ENCODE results near the gene TKFC. TPM values are rescaled to one million over a fixed set of nuclear protein-coding genes. Genes with fewer than 3 reads are reported as not detected.
A peak's percentile ranks its signal among the peaks of the same experiment; 100 is the strongest.

TKFC gene
- total and polyA plus RNA-seq, 12 donors: 66.9 to 603 (median 252) TPM

DNA sequence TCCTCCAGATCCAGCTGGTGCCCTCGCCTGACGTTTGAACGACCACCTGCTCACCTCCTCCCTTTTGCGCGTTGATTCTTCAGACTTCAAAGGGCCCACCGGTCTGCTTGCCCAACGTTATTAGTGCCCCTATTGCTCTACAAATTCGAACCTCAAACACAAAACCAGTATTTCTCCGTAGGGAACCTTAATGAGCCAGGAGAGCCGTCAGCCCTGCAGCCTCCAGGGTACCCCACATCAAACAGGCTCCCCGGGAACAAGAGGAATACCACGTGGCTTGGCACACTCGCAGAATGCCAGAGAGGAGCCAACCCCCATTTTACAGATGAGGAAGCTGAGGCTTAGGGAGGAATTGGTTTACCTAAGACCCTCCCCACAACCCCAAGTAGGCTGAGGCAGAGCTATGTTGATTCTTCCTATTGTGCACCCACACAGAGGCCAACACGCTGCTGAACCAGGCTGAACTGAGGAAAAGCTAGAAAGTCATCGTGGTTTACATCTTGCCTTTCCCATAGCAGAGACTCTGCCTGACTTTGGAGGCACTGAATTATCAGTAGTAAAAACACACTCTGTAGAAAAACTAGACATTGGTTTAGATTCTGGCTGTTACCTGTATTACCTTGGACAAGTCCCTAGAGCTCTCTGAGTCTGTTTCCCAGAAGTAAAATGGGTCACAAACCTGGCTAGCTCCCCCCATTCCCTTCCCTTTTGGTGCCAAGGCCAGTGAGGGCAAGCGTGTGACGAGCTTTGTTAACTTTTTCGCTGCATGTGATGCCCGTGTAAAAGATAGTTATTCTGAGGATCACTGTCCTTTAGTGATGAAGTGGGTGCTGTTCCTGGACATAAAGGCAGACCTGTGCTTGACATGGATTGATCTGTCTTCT is 764 bp downstream of the TKFC start:
- H3K27me3 ChIP-seq: no peaks in the 10 kb centered on the region
- 22 to 28% (median 24%) methylated on average over 17 to 19 of the region's 19 CpGs for WGBS, 4 donors
- peak overlapping the region; percentile 82 to 98 (median 92) for H3K27ac ChIP-seq
- intact Hi-C loops (cut with DNase I): no loop called here
- TF ChIP-seq, protein P1, sequence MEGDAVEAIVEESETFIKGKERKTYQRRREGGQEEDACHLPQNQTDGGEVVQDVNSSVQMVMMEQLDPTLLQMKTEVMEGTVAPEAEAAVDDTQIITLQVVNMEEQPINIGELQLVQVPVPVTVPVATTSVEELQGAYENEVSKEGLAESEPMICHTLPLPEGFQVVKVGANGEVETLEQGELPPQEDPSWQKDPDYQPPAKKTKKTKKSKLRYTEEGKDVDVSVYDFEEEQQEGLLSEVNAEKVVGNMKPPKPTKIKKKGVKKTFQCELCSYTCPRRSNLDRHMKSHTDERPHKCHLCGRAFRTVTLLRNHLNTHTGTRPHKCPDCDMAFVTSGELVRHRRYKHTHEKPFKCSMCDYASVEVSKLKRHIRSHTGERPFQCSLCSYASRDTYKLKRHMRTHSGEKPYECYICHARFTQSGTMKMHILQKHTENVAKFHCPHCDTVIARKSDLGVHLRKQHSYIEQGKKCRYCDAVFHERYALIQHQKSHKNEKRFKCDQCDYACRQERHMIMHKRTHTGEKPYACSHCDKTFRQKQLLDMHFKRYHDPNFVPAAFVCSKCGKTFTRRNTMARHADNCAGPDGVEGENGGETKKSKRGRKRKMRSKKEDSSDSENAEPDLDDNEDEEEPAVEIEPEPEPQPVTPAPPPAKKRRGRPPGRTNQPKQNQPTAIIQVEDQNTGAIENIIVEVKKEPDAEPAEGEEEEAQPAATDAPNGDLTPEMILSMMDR (IDR thresholded peaks at IDR 0.05): no peak
- no peak for TF ChIP-seq POLR2A (IDR thresholded peaks at IDR 0.05)
- DNase-seq: peak in 1 of 7 donors; percentile 32
- peaks cover 55 to 67% of the 10 kb centered on the region in 2 donors for H3K4me1 ChIP-seq (replicated peaks in 1 of 2)
- peak overlapping the region; percentile 43 to 99 (median 80) for H3K4me3 ChIP-seq
- H3K36me3 ChIP-seq (replicated peaks in 1 of 2): peaks cover 0 to 22% of the 10 kb centered on the region in 2 donors
- no peaks in the 10 kb centered on the region for H3K9me3 ChIP-seq (replicated peaks in 1 of 3)

DNA sequence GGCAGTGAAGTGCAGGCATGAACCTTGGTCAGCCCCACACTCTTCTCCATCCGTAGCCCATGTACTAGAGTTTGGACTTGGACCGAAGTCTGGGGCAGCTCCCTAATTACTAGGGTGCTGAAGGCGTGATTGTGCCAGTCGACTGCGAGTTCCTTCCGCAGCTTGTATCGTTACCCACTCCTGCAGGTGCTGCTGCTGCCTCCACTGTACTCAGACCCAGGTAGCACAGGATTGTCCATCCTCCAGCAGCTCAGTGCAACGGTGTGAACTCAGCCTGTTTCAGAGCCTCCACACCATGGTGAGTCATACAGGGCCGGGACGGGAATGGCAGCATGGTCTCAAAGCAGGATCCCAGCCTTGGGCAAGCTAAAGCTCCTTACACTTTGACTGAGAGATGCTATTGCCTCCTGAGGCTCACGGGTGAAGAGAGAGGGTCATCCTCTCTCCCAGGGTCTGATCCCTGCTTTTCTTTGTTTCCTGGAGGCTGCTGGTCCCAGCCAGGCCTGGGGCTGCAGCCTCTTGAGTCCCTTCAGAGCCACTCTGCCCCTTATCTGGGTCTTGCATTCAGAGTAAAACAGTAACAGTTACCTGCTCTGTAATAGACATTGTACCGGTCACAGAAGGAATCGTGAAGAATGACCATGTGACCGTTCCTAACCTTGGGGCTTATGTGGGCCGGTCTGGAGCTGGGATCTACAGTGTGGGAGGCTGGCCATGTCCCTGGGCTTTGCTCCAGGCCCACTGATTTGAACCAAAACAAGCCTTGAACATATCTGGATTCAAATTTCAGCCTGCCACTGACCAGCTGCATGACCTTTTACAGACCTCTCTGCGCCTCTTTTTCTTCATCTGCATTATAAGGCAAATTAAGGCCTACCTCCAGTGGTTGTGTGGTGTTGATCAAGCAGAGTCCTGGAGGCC is 1.7 kb downstream of the TKFC start:
- WGBS, 4 donors: 56 to 67% (median 60%) methylated on average over 10 to 16 of the region's 16 CpGs
- peak in 6 of 7 donors; percentile 76 to 92 (median 88) for DNase-seq
- H3K9me3 ChIP-seq (replicated peaks in 1 of 3): no peaks in the 10 kb centered on the region
- peaks cover 0 to 17% of the 10 kb centered on the region in 2 donors for H3K36me3 ChIP-seq (replicated peaks in 1 of 2)
- H3K27me3 ChIP-seq: no peaks in the 10 kb centered on the region
- peaks cover 46 to 58% of the 10 kb centered on the region in 2 donors for H3K4me1 ChIP-seq (replicated peaks in 1 of 2)
- H3K27ac ChIP-seq: peak overlapping the region; percentile 82 to 98 (median 92)
- H3K4me3 ChIP-seq: no peak overlapping the region
- TF ChIP-seq POLR2A (IDR thresholded peaks at IDR 0.05): peak in 1 of 2 donors; percentile 58
- TF ChIP-seq, protein P1 (IDR thresholded peaks at IDR 0.05): no peak
- intact Hi-C loops (cut with DNase I): no loop called here

DNA sequence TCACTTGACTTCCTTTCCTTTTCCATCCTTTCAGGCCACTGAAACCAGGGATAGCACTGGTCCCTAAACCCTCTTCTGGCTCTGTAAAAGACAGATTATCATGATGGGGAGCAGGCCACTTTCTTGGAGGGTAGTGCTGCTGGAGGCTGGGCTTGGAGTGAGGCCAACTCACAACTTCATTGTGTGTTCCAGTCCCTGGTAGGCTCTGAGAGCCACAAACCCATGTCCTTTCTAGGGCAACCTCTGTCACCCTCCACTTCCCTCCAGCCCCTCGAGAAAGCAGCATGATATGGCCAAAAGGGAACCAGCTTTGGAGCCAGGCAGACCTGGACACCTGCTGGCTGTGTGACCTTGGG is 2.3 kb downstream of the TKFC start:
- Histone ChIP-seq H3K4me3 (no peak overlapping the region), H3K36me3 (replicated peaks in 1 of 2) (peaks cover 0 to 14% of the 10 kb centered on the region in 2 donors), H3K27ac (peak overlapping the region; percentile 82 to 98 (median 92)), H3K9me3 (replicated peaks in 1 of 3) (no peaks in the 10 kb centered on the region), H3K4me1 (replicated peaks in 1 of 2) (peaks cover 42 to 53% of the 10 kb centered on the region in 2 donors), H3K27me3 (no peaks in the 10 kb centered on the region)
- intact Hi-C loops (cut with DNase I): no loop called here
- 38 to 67% (median 56%) methylated on average over 1 of the region's 1 CpG for WGBS, 4 donors
- TF ChIP-seq, protein P1 (IDR thresholded peaks at IDR 0.05): no peak
- no peak for TF ChIP-seq POLR2A (IDR thresholded peaks at IDR 0.05)
- DNase-seq: peak in 2 of 7 donors; percentile 46 to 55

All from adrenal gland (tissue), 12 donors.